NCI-H2081 (cell line): ENCODE measurements around the gene FNDC4.
"Not testable (repeated sequence)": the region's sequence is repeated elsewhere in the genome, so short reads cannot be mapped to it uniquely, and the experiment has no call there.

Source experiments
- DNase-seq, 2 experiments: peaks; one replicate each; lab custom pipeline; 2025; lab: John Stamatoyannopoulos, UW

Gene FNDC4

GRCh38 chr2:27494944-27495554 lies at the start of gene FNDC4:
FNDC4 (minus strand) TSS chr2:27495200; CDS start chr2:27494679, 521 bp downstream.
- DNase-seq: no peak

- no peak for DNase-seq
Observed at GRCh38 chr2:27544143-27544821, 49.3 kb upstream of the FNDC4 start.

- DNase-seq: not testable (repeated sequence)
Observed at GRCh38 chr2:27539649-27540048, 44.6 kb upstream of the FNDC4 start.

- not testable (repeated sequence) for DNase-seq
Observed at GRCh38 chr2:27538839-27539450, 43.9 kb upstream of the FNDC4 start.

- DNase-seq: no peak
Observed at GRCh38 chr2:27537287-27537686, 42.3 kb upstream of the FNDC4 start.

GRCh38 chr2:27531983-27532382 lies 37.0 kb upstream of the FNDC4 start:
- DNase-seq: no peak

GRCh38 chr2:27527182-27527581 lies 32.2 kb upstream of the FNDC4 start:
- DNase-seq: no peak

GRCh38 chr2:27522400-27522945 lies 27.5 kb upstream of the FNDC4 start:
- no peak for DNase-seq

GRCh38 chr2:27520316-27520715 lies 25.3 kb upstream of the FNDC4 start:
- no peak for DNase-seq

- no peak for DNase-seq
Observed at GRCh38 chr2:27518782-27519113, 23.7 kb upstream of the FNDC4 start.

GRCh38 chr2:27518113-27518781 lies 23.2 kb upstream of the FNDC4 start:
- DNase-seq: no peak

GRCh38 chr2:27509326-27509725 lies 14.3 kb upstream of the FNDC4 start:
- DNase-seq: no peak

GRCh38 chr2:27507293-27507692 lies 12.3 kb upstream of the FNDC4 start:
- DNase-seq: no peak

GRCh38 chr2:27506587-27506986 lies 11.6 kb upstream of the FNDC4 start:
- no peak for DNase-seq

GRCh38 chr2:27502142-27502541 lies 7.1 kb upstream of the FNDC4 start:
- DNase-seq: no peak

- DNase-seq: peak in 1 of 2 experiments; percentile 9
Observed at GRCh38 chr2:27501042-27501441, 6.0 kb upstream of the FNDC4 start.

GRCh38 chr2:27498975-27499374 lies 4.0 kb upstream of the FNDC4 start:
- DNase-seq: no peak

- DNase-seq: no peak
Observed at GRCh38 chr2:27497288-27497627, 2.3 kb upstream of the FNDC4 start.

GRCh38 chr2:27496357-27497287 lies 1.6 kb upstream of the FNDC4 start, which contains the start of gene GCKR:
GCKR (plus strand) TSS chr2:27496839; CDS start chr2:27496905, 66 bp downstream.
- DNase-seq: no peak

- no peak for DNase-seq
Observed at GRCh38 chr2:27495840-27496356, 898 bp upstream of the FNDC4 start.

- no peak for DNase-seq
Observed at GRCh38 chr2:27494284-27494943, 586 bp downstream of the FNDC4 start.
